A673 (cell line): ENCODE results near the gene DLGAP1. TPM values are rescaled to one million over a fixed set of nuclear protein-coding genes. Genes with fewer than 3 reads are reported as not detected.

Experiments
- BruUV-seq: library from RNA; stranded (reverse); fragments of 400-500 nt; replicated peaks from 2 replicates; lab custom pipeline; 2021; lab: Mats Ljungman, UMichigan
- CTCF ChIA-PET: fragments of 300-600 bp; sonication (Branson Sonifier 250); formaldehyde crosslinking; loops from one replicate; lab custom pipeline; 2022; ENCODE audit warnings: antibody characterized with exemption; lab: Charles Lee
- POLR2A ChIA-PET: fragments of 300-600 bp; sonication (Branson Sonifier 250); formaldehyde crosslinking; loops from one replicate; lab custom pipeline; 2022; ENCODE audit warnings: antibody characterized with exemption; ENCODE audit not compliant: low non-redundant PET; lab: Charles Lee
- DNase-seq: peaks from one replicate; pipeline ENCODE4 v3.0.0-alpha.2; 2015; ENCODE audit warnings: low spot score
- H3K27ac ChIP-seq: fragments of 200-600 bp; sonication (generic); 2 replicates; pipeline ENCODE4 v1.5.1; 2016; ENCODE audit warnings: mixed run types, low read depth, mild to moderate bottlenecking, mixed read lengths, antibody characterized with exemption, low read length; ENCODE audit not compliant: poor library complexity, severe bottlenecking
- H3K27me3 ChIP-seq: fragments of 200-600 bp; sonication (generic); replicated peaks from 2 replicates; pipeline ENCODE4 v1.6.1; 2017; ENCODE audit warnings: mixed run types, low read depth, mild to moderate bottlenecking, mixed read lengths, antibody characterized with exemption, low read length; ENCODE audit not compliant: insufficient read depth, poor library complexity
- H3K36me3 ChIP-seq: fragments of 200-600 bp; sonication (generic); 2 replicates; pipeline ENCODE4 v1.6.1; 2016; ENCODE audit warnings: mixed run types, mild to moderate bottlenecking, mixed read lengths, antibody characterized with exemption, low read length; ENCODE audit not compliant: insufficient read depth, poor library complexity, severe bottlenecking
- H3K4me1 ChIP-seq: fragments of 200-600 bp; sonication (generic); 2 replicates; pipeline ENCODE4 v1.6.1; 2017; ENCODE audit warnings: mixed run types, mild to moderate bottlenecking, mixed read lengths, antibody characterized with exemption, low read length; ENCODE audit not compliant: insufficient read depth, poor library complexity, severe bottlenecking
- H3K4me3 ChIP-seq: fragments of 200-600 bp; sonication (generic); 2 replicates; pipeline ENCODE4 v1.5.1; 2016; ENCODE audit warnings: low read depth, mixed run types, mild to moderate bottlenecking, mixed read lengths, low read length; ENCODE audit not compliant: poor library complexity, severe bottlenecking
- H3K9me3 ChIP-seq: fragments of 200-600 bp; sonication (generic); 2 replicates; pipeline ENCODE4 v1.6.1; 2016; ENCODE audit warnings: mixed run types, low read depth, mild to moderate bottlenecking, mixed read lengths, antibody characterized with exemption, low read length; ENCODE audit not compliant: poor library complexity, severe bottlenecking
- CTCF ChIP-seq: fragments of 300-800, 200-600 bp; sonication (generic); conservative IDR thresholded peaks from 2 replicates; pipeline ENCODE4 v1.5.1; 2017; ENCODE audit warnings: low read depth, mild to moderate bottlenecking, antibody characterized with exemption, low read length, moderate library complexity, mixed read lengths
- EZH2 ChIP-seq: fragments of 200-600 bp; sonication (generic); IDR thresholded peaks from 2 replicates; pipeline ENCODE4 v1.6.1; 2017; ENCODE audit warnings: borderline replicate concordance, low read depth, mild to moderate bottlenecking, mixed read lengths, antibody characterized with exemption, low read length; ENCODE audit not compliant: poor library complexity, severe bottlenecking
- intact Hi-C: fragments of 100-400 bp; cut with micrococcal nuclease; formaldehyde crosslinking; loops from one replicate; pipeline ENCODE4 v1.10.0; 2022; ENCODE audit not compliant: unreplicated experiment
- total RNA-seq: library from RNA; stranded (reverse); gene quantifications from 2 replicates; pipeline ENCODE4 v1.2.3, GENCODE V29; 2021

The DLGAP1 gene
- total RNA-seq, 1 experiment from 2014 or later = 135 TPM

GRCh38 chr18:3832025-3832638 lies 623.0 kb downstream of the DLGAP1 start:
- POLR2A ChIA-PET = interaction anchor here (0.6 to 1.4 kb wide), 2 partner anchors 90 to 550 kb away, joined by 10 to 22 read pairs; no protein-coding TSS in a partner anchor
- no peak for TF ChIP-seq CTCF
- no peak for TF ChIP-seq EZH2
- peak; percentile 78 for DNase-seq
- peaks cover 84% of the 10 kb centered on the region for H3K4me1 ChIP-seq
- H3K36me3 ChIP-seq = peaks cover 44% of the 10 kb centered on the region
- H3K9me3 ChIP-seq = no peaks in the 10 kb centered on the region
- intact Hi-C loops = loop anchor here (1.0 to 5.0 kb wide), 4 partner anchors 61 to 380 kb away; partner anchors contain the start of gene TGIF1
- BruUV-seq = TSS peak; percentile 24
- peak overlapping the region; percentile 98 for H3K27ac ChIP-seq
- no peak overlapping the region for H3K4me3 ChIP-seq
- CTCF ChIA-PET = interaction anchor here (1.1 to 1.5 kb wide), 4 partner anchors 61 to 238 kb away, joined by 3 to 7 read pairs (median 5); no protein-coding TSS in a partner anchor
- no peaks in the 10 kb centered on the region for H3K27me3 ChIP-seq

GRCh38 chr18:3830604-3831003 lies 624.5 kb downstream of the DLGAP1 start:
- intact Hi-C loops = loop anchor here (5.0 kb wide), 2 partner anchors 228 to 378 kb away; partner anchors contain the start of gene TGIF1
- Histone ChIP-seq H3K4me1 (peaks cover 74% of the 10 kb centered on the region), H3K36me3 (peaks cover 44% of the 10 kb centered on the region), H3K9me3 (no peaks in the 10 kb centered on the region), H3K27me3 (no peaks in the 10 kb centered on the region), H3K27ac (peak overlapping the region; percentile 98), H3K4me3 (no peak overlapping the region)
- no peak for TF ChIP-seq CTCF
- TF ChIP-seq EZH2 = no peak
- DNase-seq = no peak
- no TSS peak for BruUV-seq
- ChIA-PET POLR2A (no interaction called here), CTCF (no interaction called here)

GRCh38 chr18:3827236-3827845 lies 627.8 kb downstream of the DLGAP1 start:
- Histone ChIP-seq H3K36me3 (peaks cover 24% of the 10 kb centered on the region), H3K27ac (peak overlapping the region; percentile 73), H3K9me3 (no peaks in the 10 kb centered on the region), H3K4me1 (peaks cover 67% of the 10 kb centered on the region), H3K4me3 (no peak overlapping the region), H3K27me3 (no peaks in the 10 kb centered on the region)
- TSS peak; percentile 59 for BruUV-seq
- no peak for TF ChIP-seq CTCF
- TF ChIP-seq EZH2 = no peak
- ChIA-PET POLR2A (interaction anchor here (0.6 kb wide), 1 partner anchor 10 kb away, joined by 4 read pairs; no protein-coding TSS in a partner anchor), CTCF (interaction anchor here (0.7 kb wide), 1 partner anchor 279 kb away, joined by 3 read pairs; no protein-coding TSS in a partner anchor)
- DNase-seq = peak; percentile 79
- intact Hi-C loops = no loop called here
